Measurements from ENCODE around the gene CENPVL2.
"Not testable (repeated sequence)": the region's sequence is repeated elsewhere in the genome, so short reads cannot be mapped to it uniquely, and the experiment has no call there.

Gene CENPVL2

DNA sequence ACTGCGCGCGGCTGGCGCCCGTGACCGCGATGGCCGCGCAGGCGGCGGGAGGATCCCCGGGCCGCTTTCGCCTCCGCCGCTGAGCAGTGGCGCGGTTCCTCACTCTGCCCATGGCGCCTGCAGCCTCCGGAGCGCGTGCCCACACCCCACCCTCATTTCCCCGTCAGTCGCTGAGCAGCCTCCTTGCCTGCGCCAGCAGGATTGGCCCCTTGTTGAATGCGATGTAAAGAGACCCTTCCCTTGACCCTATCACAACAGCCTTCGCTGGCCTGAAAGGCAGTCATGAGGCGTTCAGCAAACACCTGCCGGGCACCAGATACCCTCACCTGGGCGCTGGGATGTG is at the start of gene CENPVL2:
CENPVL2 (minus strand) TSS at position 112 of the 343 bp plus-strand sequence; CDS start at position 112, 0 bp downstream.
- not testable (repeated sequence) for DNase-seq

DNA sequence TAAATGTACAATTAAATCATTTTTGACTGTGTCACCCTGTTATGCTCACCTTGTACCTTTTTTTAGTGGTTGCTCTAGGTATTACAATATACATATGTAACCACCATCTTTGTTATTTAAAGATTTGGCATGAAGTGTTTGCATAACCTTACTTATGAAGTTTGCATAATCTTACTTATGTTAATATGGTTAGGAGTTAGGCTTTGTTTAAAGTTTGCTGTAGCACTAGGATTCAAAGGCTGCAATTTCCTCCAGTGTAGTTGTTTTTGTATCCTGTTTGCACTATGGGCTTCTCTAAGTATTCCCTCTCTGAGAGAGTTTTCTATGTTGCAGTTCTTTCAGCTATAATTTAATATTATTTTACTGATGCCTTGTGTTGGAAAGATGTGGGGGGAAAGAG is 45.6 kb upstream of the CENPVL2 start:
- no peak for DNase-seq

DNA sequence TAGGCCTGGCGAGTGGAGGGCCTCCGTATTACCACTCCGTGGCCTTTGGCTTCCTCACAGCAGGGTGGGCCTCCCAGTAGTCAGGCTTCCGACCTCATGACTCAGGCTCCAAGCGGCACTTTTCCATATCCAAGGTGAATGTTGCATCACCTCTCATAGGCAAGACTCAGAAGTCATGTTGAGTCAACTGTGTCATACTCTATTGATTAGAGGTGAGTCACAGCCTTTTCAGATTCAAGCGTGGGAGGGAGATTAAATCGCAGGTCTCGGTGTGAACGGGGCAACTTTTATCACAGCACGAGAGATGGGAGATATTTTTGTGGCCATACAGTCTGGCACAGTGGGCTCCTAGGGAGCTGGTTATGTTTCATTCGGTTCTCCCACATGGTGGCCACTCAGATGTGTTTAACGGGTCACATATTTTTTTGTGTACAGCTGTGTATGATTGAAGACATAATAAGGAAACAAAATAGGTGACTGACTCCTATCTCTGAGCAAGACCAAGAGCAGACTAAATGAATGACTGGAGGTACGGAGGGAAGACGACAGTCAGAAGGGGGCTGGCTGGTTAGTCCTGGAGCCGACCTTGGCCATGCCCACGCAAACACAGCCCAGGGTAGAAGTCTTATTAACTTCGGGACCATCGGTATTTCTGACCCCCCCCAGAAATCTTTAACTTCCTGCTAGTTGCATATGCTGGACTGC is 30.5 kb upstream of the CENPVL2 start:
- not testable (repeated sequence) for DNase-seq

DNA sequence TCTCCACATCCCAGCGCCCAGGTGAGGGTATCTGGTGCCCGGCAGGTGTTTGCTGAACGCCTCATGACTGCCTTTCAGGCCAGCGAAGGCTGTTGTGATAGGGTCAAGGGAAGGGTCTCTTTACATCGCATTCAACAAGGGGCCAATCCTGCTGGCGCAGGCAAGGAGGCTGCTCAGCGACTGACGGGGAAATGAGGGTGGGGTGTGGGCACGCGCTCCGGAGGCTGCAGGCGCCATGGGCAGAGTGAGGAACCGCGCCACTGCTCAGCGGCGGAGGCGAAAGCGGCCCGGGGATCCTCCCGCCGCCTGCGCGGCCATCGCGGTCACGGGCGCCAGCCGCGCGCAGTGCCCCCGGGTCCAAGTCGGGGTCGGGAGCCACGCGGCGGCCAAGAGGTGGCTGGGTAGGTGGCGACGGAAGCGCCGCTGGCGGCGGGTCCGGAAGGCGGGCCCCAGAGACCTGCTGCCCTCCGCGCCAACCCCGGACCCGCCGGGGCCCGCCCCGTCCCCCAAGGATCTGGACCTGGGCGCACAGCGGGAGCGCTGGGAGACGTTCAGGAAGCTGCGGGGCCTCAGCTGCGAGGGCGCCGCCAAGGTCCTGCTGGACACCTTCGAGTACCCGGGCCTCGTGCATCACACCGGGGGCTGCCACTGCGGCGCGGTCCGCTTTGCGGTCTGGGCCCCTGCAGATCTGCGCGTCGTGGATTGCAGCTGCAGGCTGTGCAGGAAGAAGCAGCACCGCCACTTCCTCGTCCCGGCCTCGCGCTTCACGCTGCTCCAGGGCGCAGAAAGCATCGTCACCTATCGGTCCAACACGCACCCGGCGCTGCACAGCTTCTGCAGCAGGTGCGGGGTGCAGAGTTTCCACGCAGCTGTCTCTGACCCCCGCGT is 27.9 kb upstream of the CENPVL2 start, which contains the start of gene CENPVL1:
CENPVL1 (plus strand) TSS at position 236 of the 888 bp plus-strand sequence; CDS start at position 236, 0 bp downstream.
- DNase-seq, result not testable (repeated sequence)

DNA sequence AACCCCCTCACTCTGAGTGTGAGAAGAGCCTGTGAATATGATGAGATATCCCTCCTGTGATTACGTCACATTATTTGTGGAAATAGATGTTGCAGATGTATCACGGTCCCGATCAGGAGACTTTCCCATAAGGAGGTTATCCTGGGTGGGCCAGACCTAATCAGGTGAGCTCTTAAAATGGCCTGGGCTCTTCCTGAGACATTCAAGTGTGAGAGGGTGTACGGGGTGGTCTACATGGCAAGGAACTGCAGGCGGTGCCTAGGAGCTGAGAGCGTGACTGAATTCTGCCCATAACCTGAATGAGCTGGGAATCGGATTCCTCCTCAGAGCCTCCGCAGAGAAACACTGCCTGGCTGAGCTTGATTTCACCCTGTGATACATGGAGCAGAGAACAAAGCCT is 14.8 kb upstream of the CENPVL2 start:
- no peak for DNase-seq

DNA sequence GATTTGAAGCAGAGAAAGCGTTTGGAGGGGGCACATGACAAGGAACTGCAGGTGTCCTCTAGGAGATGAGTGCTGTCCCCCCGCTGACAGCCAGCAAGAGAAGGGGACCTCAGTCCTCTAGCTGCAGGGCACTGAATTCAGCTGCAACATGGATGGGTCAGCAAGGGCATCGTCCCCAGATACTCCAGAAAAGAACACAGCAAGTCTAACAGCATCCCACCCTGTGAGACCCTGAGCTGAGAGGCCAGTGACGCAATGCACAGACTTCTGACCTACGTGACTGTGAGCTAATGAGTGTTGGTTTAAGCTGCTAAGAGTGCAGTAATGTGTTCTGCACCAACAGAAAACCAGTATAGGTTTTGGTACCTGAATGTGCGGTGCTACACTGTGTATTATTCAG is 11.6 kb upstream of the CENPVL2 start:
- no peak for DNase-seq

DNA sequence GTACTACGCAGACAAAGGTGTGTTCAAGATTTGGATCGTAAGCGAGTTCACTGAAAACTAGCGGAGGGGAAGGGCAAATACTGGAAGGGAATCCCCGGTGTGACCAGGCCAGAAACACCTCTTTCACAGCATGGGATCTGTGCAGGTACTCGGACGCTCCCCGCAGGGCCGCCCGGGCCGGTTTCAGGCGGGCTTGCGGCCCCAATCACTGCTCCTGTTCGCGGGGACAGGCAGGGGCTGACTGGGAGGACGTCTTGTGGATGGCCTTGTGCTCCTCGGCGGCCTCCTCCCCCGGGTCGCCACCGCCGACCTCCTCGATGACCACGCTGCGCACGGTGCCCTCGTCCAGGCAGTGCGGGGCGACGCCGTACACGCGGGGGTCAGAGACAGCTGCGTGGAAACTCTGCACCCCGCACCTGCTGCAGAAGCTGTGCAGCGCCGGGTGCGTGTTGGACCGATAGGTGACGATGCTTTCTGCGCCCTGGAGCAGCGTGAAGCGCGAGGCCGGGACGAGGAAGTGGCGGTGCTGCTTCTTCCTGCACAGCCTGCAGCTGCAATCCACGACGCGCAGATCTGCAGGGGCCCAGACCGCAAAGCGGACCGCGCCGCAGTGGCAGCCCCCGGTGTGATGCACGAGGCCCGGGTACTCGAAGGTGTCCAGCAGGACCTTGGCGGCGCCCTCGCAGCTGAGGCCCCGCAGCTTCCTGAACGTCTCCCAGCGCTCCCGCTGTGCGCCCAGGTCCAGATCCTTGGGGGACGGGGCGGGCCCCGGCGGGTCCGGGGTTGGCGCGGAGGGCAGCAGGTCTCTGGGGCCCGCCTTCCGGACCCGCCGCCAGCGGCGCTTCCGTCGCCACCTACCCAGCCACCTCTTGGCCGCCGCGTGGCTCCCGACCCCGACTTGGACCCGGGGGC is 567 bp downstream of the CENPVL2 start:
- not testable (repeated sequence) for DNase-seq

DNA sequence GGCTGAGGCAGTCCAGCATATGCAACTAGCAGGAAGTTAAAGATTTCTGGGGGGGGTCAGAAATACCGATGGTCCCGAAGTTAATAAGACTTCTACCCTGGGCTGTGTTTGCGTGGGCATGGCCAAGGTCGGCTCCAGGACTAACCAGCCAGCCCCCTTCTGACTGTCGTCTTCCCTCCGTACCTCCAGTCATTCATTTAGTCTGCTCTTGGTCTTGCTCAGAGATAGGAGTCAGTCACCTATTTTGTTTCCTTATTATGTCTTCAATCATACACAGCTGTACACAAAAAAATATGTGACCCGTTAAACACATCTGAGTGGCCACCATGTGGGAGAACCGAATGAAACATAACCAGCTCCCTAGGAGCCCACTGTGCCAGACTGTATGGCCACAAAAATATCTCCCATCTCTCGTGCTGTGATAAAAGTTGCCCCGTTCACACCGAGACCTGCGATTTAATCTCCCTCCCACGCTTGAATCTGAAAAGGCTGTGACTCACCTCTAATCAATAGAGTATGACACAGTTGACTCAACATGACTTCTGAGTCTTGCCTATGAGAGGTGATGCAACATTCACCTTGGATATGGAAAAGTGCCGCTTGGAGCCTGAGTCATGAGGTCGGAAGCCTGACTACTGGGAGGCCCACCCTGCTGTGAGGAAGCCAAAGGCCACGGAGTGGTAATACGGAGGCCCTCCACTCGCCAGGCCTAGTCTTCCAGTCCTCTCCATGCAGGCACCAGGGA is 2.8 kb downstream of the CENPVL2 start:
- DNase-seq, result not testable (repeated sequence)

DNA sequence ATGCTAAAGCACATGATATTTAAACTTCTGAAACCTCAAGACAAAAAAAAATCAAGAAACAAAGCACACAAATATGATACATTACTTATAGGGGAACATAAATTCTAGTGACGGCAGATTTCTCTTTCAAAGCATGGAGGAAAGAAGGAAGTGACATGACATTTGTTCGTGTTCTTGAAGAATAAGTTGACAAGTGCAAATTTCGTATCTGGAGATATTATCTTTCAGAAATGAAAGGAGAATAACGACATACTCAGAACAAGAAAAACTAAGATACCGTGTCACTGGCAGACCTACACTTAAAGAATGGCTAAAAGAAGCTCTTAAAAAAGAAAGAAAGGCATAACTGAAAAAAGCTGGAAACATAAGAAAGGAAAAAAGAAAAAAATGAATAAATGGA is 16.6 kb downstream of the CENPVL2 start:
- DNase-seq, result no peak

DNA sequence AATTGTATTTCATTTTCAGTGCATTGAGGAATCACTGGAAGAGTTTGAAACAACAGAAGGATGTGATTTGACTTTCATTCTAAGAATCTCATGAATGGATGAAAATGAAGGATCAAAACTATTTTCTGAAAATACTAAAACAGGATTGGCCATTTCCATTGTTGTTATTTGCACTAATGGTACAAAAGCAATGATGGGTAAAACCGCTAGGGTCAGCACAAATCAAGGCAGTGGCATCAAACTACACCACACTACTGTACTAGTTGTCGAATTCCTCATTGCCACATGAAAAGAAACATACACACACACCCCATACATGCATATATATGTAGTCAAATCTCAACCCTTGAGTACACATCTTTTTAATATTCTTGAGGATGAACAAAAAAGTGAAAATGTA is 39.3 kb downstream of the CENPVL2 start:
- DNase-seq, result no peak

DNA sequence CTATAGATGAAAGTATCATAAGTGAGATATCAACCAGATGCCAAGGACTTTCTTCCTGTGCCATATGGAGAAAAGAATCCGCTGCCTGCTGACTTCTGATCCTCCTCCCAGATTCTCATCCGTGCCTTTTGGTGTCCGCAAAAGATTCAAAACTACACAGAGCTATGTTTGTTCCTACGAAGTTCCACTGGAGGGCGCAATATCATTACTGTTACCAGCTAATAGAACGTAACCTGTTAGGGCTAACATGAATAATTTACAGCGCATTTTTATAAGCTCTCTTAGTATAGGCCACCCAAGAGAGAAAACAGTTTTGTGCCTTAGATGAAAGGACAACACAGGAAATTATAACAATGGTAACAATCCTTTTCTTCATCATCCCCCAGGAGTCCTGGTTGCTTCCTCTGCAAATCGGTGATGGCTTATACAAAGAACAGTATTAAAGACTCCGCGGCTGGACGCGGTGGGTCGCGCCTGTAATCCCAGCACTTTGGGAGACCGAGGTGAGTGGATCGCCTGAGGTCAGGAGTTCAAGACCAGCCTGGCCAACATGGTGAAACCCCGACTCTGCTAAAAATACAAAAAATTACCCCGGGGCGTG is 41.1 kb downstream of the CENPVL2 start:
- peak in 1 of 2 donors; percentile 14 for DNase-seq

DNA sequence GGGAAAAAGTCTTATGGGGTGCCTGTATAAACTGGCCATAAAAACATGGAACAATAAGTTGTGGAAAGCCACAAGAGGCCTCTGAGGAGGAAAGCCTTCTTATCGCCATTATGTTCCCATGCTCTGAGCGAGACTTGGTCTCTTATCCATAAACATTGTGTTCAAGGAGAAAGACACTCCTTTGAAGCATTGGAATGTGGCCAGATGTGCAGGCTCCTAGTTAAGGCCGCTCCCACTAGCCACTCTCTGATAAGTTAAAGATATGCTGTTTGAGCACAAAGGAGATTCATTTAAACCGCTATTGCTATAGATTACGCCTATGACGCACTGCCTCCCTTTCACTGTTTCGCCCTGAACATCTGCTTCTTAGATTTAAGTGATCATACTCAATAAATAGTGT is 46.1 kb downstream of the CENPVL2 start:
- not testable (repeated sequence) for DNase-seq
